ENCODE measurements around the gene PRKAR2A.
"Not testable (repeated sequence)": the region's sequence is repeated elsewhere in the genome, so short reads cannot be mapped to it uniquely, and the experiment has no call there.

PRKAR2A gene

GRCh38 chr3:48733752-48734518 is 113.7 kb downstream of the PRKAR2A start:
- not testable (repeated sequence) for DNase-seq (ENCODE audit: low read depth in 2 of 2)

DNA sequence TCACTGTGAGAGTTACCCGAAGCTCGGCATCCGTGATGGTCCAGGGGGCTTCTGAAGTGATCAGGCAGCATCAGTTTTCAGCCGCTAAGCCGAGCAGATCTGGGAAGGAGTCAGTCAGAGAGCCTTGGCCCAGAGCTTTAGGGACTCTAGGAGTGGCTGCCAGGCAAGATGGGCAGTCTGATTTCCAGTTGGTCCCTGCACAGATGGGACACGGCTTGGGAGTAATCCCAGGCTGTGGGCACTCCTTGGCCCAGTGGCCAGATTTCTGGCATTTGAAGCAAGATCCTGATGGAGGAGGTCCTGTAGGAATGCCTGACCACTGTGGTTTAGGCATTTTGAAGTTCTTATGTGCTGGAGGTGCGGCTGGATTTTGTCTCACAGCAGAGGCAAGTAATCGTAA is 120.2 kb downstream of the PRKAR2A start:
- DNase-seq (ENCODE audit: low read depth in 2 of 2) = no peak

GRCh38 chr3:48725185-48725855 is 122.4 kb downstream of the PRKAR2A start:
- not testable (repeated sequence) for DNase-seq (ENCODE audit: low read depth in 2 of 2)

DNA sequence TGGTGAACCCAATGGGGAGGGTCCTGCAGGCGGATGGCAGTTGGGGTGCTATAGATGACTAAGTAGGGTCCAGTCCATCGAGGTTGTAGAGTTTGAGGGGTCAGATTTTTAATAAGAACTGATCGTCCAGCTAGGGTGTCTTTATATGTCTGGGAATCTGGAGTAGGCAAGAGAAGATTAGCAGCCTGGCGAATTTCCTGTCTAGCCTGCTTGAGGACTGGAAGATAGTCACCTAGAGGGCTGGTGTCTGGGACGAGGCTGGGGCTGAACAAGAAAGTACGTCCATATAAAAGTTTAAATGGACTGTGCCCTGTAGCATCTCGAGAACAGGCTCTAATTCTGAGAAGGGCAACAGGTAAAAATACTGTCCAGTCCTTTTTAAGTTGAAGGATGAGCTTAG is 123.9 kb downstream of the PRKAR2A start:
- DNase-seq (ENCODE audit: low read depth in 2 of 2) = no peak

- DNase-seq (ENCODE audit: low read depth in 2 of 2) = not testable (repeated sequence)
Measured at GRCh38 chr3:48723293-48723692, 124.4 kb downstream of the PRKAR2A start.

GRCh38 chr3:48716982-48717746 is 130.5 kb downstream of the PRKAR2A start, which contains the start of gene IP6K2:
Gene IP6K2, minus strand, starts transcription at chr3:48717221. Its CDS starts 21,930 bp downstream, at chr3:48695291.
- DNase-seq (ENCODE audit: low read depth in 2 of 2) = peak; percentile 97 to 99

DNA sequence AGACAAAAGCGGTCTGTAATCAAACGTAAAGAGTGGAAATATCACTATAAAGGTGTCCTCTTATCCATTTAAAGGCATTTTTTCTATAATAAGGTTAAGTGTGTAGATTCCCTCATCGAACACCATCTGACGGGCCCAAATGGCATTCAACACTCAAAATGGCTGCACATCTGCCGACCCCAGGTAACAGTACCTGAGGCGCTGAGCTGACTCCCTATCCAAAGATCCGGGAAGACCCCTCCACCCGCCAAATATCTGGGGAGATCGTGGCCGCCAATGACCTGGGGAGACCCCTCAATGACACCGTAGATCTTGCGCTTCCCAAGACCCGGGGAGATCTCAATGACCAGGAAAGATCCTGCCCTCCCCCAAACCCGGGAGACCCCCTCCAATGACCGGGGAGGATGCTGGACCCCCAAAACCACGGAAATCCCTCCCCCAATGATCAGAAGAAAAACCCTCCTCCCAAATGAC is 131.1 kb downstream of the PRKAR2A start:
- no peak for DNase-seq (ENCODE audit: low read depth in 2 of 2)

DNA sequence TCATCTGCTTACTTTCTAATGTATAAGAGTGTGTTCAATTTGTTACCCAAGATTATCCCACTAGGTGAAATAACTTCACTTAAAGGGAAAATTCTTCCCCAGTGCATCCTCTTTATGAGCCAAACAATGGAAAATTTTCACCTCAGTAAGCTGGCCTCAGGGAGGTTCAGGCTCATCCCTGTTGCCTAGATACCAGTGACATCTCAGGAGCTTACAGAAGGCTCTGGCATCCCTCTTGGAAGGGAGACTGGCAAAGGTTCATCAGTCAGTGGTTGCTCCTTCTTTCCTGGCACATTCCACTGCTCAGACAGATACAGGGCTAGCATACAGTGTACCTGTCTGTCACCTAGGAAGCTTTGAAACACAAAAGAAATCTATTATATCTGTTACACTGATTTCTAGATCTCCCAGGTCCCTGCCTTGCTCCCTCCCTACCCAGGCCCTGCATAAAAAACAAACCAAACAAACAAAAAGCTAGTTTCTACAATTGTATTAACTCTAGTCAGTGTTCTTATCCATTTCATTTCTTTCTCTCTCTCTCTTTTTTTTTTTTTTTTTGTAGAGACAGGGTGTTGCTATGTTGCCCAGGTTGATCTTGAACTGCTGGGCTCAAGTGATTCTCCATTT is 132.4 kb downstream of the PRKAR2A start:
- no peak for DNase-seq (ENCODE audit: low read depth in 2 of 2)

DNA sequence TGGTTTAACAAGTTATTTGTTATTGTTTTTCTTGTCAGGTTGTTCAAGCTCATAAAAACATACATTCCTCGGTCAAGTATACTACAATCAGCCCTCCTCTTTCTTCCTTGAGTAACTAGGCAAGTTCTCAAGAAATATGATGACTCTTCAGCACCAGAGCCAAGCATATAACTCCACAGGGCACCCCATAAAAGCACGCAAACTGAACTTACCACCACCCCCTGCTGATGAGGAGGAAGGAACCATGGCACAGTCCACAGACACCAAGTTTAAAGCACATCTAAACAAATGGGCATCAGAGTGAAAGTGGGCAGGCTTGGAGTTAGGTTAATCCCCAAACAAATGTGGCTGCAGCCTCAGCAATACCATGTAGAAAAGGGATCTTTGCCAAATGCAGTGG is 135.9 kb downstream of the PRKAR2A start:
- no peak for DNase-seq (ENCODE audit: low read depth in 2 of 2)

- DNase-seq (ENCODE audit: low read depth in 2 of 2) = no peak
Measured at GRCh38 chr3:48709051-48709461, 138.6 kb downstream of the PRKAR2A start.

DNA sequence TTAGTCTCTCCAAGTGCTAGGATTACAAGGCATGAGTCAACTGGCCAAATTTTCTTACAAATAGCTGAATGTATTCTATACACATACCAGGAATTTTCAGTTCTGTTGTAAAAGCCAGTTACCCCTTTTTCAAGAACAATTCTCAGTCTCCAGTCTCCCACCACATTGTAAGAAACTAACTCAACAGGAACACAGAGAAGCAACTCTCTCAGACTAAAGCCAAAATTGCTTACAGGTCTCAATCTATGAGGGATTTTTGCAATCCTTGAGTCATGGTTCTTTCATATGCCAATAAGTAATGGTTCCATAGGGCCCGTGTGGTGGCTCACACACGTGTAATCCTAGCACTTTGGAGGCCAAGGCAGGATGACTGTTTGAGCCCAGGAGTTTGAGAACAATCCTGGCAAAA is 139.2 kb downstream of the PRKAR2A start:
- DNase-seq (ENCODE audit: low read depth in 2 of 2) = no peak

GRCh38 chr3:48707157-48707556 is 140.5 kb downstream of the PRKAR2A start:
- no peak for DNase-seq (ENCODE audit: low read depth in 2 of 2)

DNA sequence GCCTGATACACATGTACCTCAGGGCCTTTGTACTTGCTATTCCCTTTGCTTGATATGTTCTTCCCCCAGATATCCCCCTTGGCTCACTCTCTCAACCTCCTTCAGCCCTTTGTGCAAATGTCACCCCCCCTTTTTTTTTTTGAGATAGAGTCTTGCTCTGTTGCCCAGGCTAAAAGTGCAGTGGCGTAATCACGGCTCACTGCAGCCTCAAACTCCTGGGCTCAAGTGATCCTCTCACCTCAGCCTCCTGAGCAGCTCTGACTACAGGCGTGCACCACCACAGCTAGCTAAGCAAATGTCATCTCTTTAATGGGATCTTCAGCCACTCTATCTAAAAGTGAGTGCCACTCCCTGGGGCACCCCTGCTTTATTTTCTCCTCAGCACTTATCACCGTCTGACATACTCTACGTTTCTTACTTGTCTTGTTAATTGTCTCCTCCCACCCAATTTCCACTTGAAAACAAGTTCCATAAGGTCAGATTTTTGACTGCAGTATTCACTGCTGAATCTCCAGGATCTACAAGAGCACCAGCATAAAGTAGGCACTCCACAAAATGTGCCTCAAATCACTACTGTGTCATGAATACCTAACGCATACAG is 145.3 kb downstream of the PRKAR2A start:
- DNase-seq (ENCODE audit: low read depth in 2 of 2) = no peak

- no peak for DNase-seq (ENCODE audit: low read depth in 2 of 2)
Measured at GRCh38 chr3:48700731-48701405, 146.8 kb downstream of the PRKAR2A start.

- DNase-seq (ENCODE audit: low read depth in 2 of 2) = no peak
Measured at GRCh38 chr3:48698891-48699290, 148.8 kb downstream of the PRKAR2A start.

- no peak for DNase-seq (ENCODE audit: low read depth in 2 of 2)
Measured at GRCh38 chr3:48697952-48698351, 149.7 kb downstream of the PRKAR2A start.

GRCh38 chr3:48696601-48697000 is 151.1 kb downstream of the PRKAR2A start:
- DNase-seq (ENCODE audit: low read depth in 2 of 2) = no peak
